Small intestine (tissue), 16 donors: Measurements from ENCODE around the gene APBB1IP. TPM values are rescaled to one million over a fixed set of nuclear protein-coding genes. Genes with fewer than 3 reads are reported as not detected.
"Not testable (repeated sequence)": the region's sequence is repeated elsewhere in the genome, so short reads cannot be mapped to it uniquely, and the experiment has no call there.

Experiments used
- DNase-seq, 2 donors: peaks; one replicate each; pipeline versions ENCODE4 v3.0.0 to v3.0.0-alpha.2; 2013
- FAIRE-seq: peaks from 2 replicates; lab custom pipeline; 2012; peaks lifted over from hg19 to GRCh38; lab: Jason Lieb, UNC
- H3K27ac ChIP-seq, 3 donors: one replicate each; pipeline ENCODE4 v1.5.1; 2013; ENCODE audit warnings: low read length in 2 of 3, mild to moderate bottlenecking in 2 of 3, control low read depth in 1 of 3, inconsistent platforms in 1 of 3, low read depth in 1 of 3, moderate library complexity in 1 of 3
- H3K27me3 ChIP-seq, 3 donors: one replicate each; pipeline ENCODE4 v1.6.1; 2013; ENCODE audit warnings: low read length in 3 of 3, inconsistent platforms in 1 of 3; ENCODE audit not compliant: control insufficient read depth in 3 of 3, insufficient read depth in 3 of 3
- H3K36me3 ChIP-seq, 3 donors: one replicate each; pipeline ENCODE4 v1.6.1; 2013; ENCODE audit warnings: low read length in 3 of 3, inconsistent platforms in 1 of 3, low read depth in 1 of 3, mild to moderate bottlenecking in 1 of 3, moderate library complexity in 1 of 3; ENCODE audit not compliant: control insufficient read depth in 3 of 3, insufficient read depth in 2 of 3
- H3K4me1 ChIP-seq, 3 donors: one replicate each; pipeline ENCODE4 v1.6.1; 2013; ENCODE audit warnings: low read length in 2 of 3, inconsistent platforms in 1 of 3, low read depth in 1 of 3, mild to moderate bottlenecking in 1 of 3, moderate library complexity in 1 of 3; ENCODE audit not compliant: control insufficient read depth in 3 of 3, insufficient read depth in 2 of 3
- H3K4me3 ChIP-seq, 3 donors: one replicate each; pipeline ENCODE4 v1.5.1; 2013; ENCODE audit warnings: low read length in 3 of 3, control low read depth in 1 of 3, inconsistent platforms in 1 of 3, low read depth in 1 of 3, mild to moderate bottlenecking in 1 of 3, moderate library complexity in 1 of 3
- H3K9me3 ChIP-seq, 2 donors: one replicate each; pipeline ENCODE4 v1.6.1; 2013; ENCODE audit warnings: low read depth in 1 of 2, low read length in 1 of 2; ENCODE audit not compliant: control insufficient read depth in 2 of 2, insufficient read depth in 1 of 2
- whole genome bisulfite sequencing, 3 donors: extraction: QIAGEN DNeasy Blood & Tissue Kit; methylation state at CpG; one replicate each; pipeline ENCODE4 v1.1.7; 2013; 5-methylcytosine and 5-hydroxymethylcytosine counted together
- long read RNA-seq, 10 donors: transcript quantifications; one replicate each; lab custom pipeline, GENCODE V29; 2026
- polyA plus RNA-seq, 4 donors: library from polyadenylated mRNA; stranded (reverse) in 3 of 4; unstranded in 1 of 4; fragments of 200-250 nt in 3 of 4; fragments of 120-200 nt in 1 of 4; gene quantifications; one replicate each; pipeline versions ENCODE4 v1.2.1 to v1.2.3, GENCODE V29; 2013
- donor health status: healthy with polysubstance abuse.
- donor health status: control.
- donor health status: control.
- donor health status: Bipolar disorder and iron deficiency.
- donor health status: healthy.

APBB1IP gene, protein sequence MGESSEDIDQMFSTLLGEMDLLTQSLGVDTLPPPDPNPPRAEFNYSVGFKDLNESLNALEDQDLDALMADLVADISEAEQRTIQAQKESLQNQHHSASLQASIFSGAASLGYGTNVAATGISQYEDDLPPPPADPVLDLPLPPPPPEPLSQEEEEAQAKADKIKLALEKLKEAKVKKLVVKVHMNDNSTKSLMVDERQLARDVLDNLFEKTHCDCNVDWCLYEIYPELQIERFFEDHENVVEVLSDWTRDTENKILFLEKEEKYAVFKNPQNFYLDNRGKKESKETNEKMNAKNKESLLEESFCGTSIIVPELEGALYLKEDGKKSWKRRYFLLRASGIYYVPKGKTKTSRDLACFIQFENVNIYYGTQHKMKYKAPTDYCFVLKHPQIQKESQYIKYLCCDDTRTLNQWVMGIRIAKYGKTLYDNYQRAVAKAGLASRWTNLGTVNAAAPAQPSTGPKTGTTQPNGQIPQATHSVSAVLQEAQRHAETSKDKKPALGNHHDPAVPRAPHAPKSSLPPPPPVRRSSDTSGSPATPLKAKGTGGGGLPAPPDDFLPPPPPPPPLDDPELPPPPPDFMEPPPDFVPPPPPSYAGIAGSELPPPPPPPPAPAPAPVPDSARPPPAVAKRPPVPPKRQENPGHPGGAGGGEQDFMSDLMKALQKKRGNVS
- 1 to 10 TPM; 1.1 to 4.6 (median 2.9) TPM for polyA plus RNA-seq
- long read RNA-seq, donor 1, partial matches to known transcripts, result 0 of 1 reads
- long read RNA-seq, donor 1, other reads (novel, unspliced or antisense), result 0 of 1 reads
- long read RNA-seq, donor 2, partial matches to known transcripts, result 0 of 1 reads
- long read RNA-seq, donor 2, other reads (novel, unspliced or antisense), result 0 of 1 reads
- long read RNA-seq, donor 3, partial matches to known transcripts, result 0 of 2 reads
- long read RNA-seq, donor 3, other reads (novel, unspliced or antisense), result 0 of 2 reads
- long read RNA-seq, donor 4, result 0 reads
- long read RNA-seq, donor 5, result 0 reads
- long read RNA-seq, donor 6, result 0 reads
- long read RNA-seq, donor 7, result 0 reads
- long read RNA-seq, donor 8, result 0 reads
- long read RNA-seq, donor 9, result 0 reads
- long read RNA-seq, donor 10, result 0 reads

DNA sequence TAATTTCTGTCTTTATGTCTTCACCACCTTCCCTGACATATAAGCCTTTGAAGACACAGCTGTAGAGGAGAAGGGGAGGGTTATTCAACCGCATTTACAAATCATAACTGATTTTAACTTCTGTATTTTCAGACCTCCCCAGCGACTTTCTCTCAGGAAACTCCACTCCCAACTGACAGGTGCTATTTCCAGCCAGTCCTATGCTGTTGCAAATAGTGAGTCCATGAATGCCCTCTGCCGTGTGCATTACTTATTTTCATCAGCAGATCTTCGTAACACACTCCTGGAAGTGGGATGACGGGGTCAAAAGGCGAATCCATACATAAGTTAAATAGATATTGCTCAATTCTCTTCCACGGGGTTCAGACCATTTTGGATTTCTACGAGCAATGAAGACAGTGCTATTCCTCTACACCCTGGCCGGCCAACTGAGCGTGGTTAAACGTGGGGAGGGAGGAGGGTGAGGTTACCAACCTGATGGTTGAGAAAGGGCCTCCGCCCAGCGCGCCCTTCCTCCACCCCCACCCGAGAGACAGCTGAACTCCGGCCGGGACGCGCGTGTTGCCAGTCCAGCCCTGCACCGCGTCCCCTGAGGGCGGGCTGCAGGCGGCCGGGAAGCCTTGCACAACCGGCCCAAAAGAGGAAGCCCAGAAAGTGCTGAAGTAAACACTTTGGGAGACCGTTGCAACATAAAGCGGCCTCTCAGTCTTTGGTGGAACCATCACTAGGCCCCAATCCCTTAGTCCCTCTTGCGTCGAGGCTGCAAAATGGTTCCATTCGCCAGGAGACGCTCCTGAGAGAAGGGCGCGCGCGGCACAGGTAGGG, at the start of gene APBB1IP:
Gene APBB1IP, plus strand, starts transcription at position 705 of the 825 bp plus-strand sequence. CDS start 53,986 bp downstream, outside the sequence.
- no peak for FAIRE-seq
- 13 to 32% (median 19%) methylated on average over 36 of the region's 36 CpGs for WGBS, 3 donors
- H3K36me3 ChIP-seq, result no peaks in the 10 kb centered on the region
- H3K27me3 ChIP-seq, result peaks cover 0 to 16% (median 6%) of the 10 kb centered on the region in 3 donors
- peak; percentile 13 to 19 for DNase-seq
- H3K4me1 ChIP-seq, result no peaks in the 10 kb centered on the region
- peak within 1 kb of the TSS; percentile 4 to 64 (median 59) for H3K4me3 ChIP-seq
- peak within 1 kb of the TSS in 2 of 3 donors; percentile 80 to 84 for H3K27ac ChIP-seq
- no peaks in the 10 kb centered on the region for H3K9me3 ChIP-seq

DNA sequence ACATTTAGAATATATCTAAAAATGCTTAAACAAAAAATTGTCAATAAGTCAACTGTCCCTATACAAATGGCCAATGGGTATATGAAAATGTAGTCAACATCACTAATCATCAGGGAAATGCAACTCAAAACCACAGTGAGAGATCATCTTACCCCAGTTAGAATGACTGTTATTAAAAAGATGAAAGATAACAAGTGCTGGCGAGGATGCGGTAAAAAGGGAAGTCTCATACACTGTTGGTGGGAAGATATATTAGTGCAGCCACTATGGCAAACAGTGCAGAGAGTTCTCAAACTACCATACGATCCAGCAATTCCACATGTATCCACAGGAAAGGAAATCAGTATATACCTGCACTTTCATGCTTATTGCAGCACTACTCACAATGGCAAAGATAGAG, 48.6 kb upstream of the APBB1IP start:
- 93 to 95% (median 94%) methylated on average over 3 of the region's 3 CpGs for WGBS, 3 donors

DNA sequence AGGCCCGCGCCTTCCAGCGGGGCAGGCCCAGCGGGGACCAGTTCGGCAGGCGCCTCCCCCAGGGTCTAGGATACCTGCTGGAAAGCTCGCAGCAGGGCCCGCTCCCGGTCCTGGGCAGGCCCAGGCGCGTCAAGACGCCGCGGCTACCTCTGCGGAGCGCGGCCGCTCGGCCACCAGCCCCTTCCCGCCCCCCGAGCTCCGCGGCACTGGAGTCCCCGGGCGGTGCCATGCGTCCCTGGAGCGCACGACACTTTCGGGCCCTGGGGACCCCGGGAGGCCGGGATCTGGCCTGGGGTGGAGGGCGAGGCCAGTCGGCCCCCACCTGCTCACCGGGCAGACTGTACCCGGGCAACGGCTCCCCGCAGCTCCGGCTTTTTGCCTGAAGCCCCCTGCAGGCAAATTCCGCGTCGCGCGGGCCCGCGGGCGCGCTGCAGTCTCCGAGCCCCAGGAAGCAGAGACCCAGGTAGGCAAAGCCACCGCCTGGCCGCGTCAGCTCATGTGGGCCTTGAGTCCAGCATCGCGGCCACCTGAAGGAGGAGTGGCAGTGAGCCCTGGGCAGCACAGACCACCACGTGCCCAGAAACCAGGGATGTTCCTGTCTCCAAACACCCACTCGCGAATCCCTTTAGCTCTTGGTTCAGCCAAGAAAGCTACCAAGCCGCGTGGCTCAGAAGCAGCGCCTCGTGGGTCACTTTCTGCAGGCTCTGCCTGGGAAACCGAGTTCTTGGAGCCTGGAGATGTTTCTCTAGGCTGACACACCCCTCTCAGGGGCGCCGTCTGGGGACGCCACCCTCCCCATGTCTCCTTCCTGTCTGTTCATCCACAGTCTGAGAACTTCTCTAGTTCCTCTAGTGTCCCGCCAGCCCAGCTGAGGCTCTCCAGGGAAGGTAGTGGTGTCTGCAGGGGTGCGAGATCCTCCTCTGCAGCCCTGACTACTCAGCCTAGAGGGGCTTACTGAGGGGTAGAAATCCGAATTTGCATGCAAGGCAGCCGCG, 46.1 kb upstream of the APBB1IP start:
- no peaks in the 10 kb centered on the region for H3K4me1 ChIP-seq
- WGBS, 3 donors, result 18 to 43% (median 32%) methylated on average over 51 to 69 of the region's 69 CpGs
- no peak overlapping the region for H3K4me3 ChIP-seq
- no peaks in the 10 kb centered on the region for H3K36me3 ChIP-seq
- H3K9me3 ChIP-seq, result no peaks in the 10 kb centered on the region
- no peak for DNase-seq
- H3K27me3 ChIP-seq, result peaks cover 0 to 7% (median 7%) of the 10 kb centered on the region in 3 donors
- FAIRE-seq, result no peak
- no peak overlapping the region for H3K27ac ChIP-seq

More for the DNA sequence above, 48.6 kb upstream of the APBB1IP start:
- DNase-seq, result no peak
- no peaks in the 10 kb centered on the region for H3K4me1 ChIP-seq
- no peak for FAIRE-seq
- H3K27me3 ChIP-seq, result peaks cover 0 to 7% (median 5%) of the 10 kb centered on the region in 3 donors
- H3K4me3 ChIP-seq, result no peak overlapping the region
- H3K36me3 ChIP-seq, result no peaks in the 10 kb centered on the region
- H3K9me3 ChIP-seq, result no peaks in the 10 kb centered on the region
- no peak overlapping the region for H3K27ac ChIP-seq

DNA sequence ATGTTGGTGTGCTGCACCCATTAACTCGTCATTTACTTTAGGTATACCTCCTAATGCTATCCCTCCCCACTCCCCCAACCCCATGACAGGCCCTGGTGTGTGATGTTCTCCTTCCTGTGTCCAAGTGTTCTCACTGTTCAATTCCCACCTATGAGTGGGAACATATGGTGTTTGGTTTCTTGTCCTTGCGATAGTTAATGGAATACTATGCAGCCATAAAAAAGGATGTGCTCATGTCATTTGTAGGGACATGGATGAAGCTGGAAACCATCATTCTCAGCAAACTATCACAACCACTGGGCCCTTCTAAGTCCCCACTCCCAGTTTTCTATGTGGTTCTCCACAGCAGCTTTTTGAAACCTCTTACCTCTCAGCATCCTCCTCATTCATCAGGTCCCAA, 39.8 kb upstream of the APBB1IP start:
- WGBS, 3 donors, result 96 to 98% (median 98%) methylated on average over 2 of the region's 2 CpGs
- H3K9me3 ChIP-seq, H3K27me3 ChIP-seq, H3K4me1 ChIP-seq, FAIRE-seq, H3K27ac ChIP-seq, H3K36me3 ChIP-seq, DNase-seq, H3K4me3 ChIP-seq: not testable (repeated sequence)

DNA sequence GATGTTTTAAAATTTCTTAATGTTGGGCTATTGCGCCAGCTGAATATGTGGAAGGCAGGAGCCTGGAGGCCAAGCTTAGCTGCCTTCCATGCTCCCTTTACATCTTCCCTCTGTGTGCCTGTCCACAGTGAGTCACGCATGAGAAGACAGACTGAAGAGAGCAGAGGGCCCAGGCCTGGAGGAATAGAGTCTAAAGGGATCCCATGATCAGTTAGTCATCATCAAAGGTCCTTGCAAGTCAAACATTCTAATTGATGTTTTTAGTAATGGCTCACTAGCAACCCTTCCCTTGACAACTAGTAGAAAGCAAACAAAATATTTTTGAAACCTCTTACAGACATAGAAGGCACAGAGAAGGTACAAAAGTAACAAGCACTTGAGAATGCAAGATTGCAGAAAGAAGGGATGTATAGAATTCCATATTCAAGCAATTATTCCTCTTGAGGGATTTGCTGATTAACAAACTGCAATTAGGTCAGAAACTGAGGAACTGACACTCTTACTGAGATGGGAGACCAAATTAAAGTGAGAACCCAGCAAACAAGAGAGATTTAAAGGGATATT, 30.7 kb upstream of the APBB1IP start:
- peaks cover 0 to 2% (median 0%) of the 10 kb centered on the region in 3 donors for H3K27me3 ChIP-seq
- no peaks in the 10 kb centered on the region for H3K36me3 ChIP-seq
- no peaks in the 10 kb centered on the region for H3K4me1 ChIP-seq
- H3K4me3 ChIP-seq, result no peak overlapping the region
- DNase-seq (no peak), FAIRE-seq (no peak)
- WGBS, 3 donors, result 85 to 89% (median 88%) methylated on average over 2 of the region's 2 CpGs
- no peaks in the 10 kb centered on the region for H3K9me3 ChIP-seq
- H3K27ac ChIP-seq, result no peak overlapping the region

DNA sequence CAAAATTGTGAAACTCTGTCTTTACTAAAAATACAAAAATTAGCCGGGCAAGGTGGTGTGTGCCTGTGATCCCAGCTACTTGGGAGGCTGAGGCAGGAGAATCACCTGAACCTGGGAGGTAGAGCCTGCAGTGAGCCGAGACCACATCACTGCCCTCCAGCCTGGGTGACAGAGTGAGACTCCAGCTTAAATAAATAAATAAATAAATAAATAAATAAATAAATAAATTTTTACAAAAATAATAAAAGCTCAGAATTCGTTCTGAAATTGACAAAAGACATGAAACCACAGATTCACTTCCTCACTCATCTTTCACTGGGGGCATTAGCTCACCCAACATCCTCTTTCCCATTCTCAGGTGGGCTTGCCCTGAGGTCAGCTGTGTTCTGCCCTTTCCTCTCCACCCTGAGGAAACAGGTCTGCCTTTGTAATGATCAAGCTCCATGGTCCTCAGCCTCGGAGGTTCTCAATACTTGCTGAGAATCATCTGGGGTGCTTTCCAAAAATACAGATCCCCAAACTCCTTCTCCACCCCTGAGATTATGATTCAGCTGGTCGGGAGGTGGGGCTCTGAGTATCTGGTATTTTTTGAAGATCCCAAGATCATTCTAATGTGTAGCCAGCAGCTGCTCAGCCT, 29.2 kb upstream of the APBB1IP start:
- WGBS, 3 donors, result 68 to 71% (median 70%) methylated on average over 5 of the region's 5 CpGs

More for the DNA sequence above, 29.2 kb upstream of the APBB1IP start:
- Histone ChIP-seq H3K27ac (no peak overlapping the region), H3K27me3 (peaks cover 0 to 2% (median 0%) of the 10 kb centered on the region in 3 donors), H3K4me3 (no peak overlapping the region), H3K4me1 (no peaks in the 10 kb centered on the region), H3K36me3 (no peaks in the 10 kb centered on the region), H3K9me3 (no peaks in the 10 kb centered on the region)
- no peak for DNase-seq
- no peak for FAIRE-seq
